Tibial nerve (tissue), 4 donors: ENCODE measurements around the gene ZNF587B. TPM values are rescaled to one million over a fixed set of nuclear protein-coding genes. Genes with fewer than 3 reads are reported as not detected.
"Not testable (repeated sequence)": the region's sequence is repeated elsewhere in the genome, so short reads cannot be mapped to it uniquely, and the experiment has no call there.

Source experiments
- DNase-seq, 2 donors: peaks; one replicate each; pipeline ENCODE4 v3.0.0-alpha.2; 2019; ENCODE audit warnings: low spot score in 2 of 2
- H3K27ac ChIP-seq, 4 donors: fragments of 200-600 bp; sonication (generic) in 3 of 4; one replicate each; pipeline ENCODE4 v1.5.1; 2017 to 2019; ENCODE audit warnings: mild to moderate bottlenecking in 1 of 4
- H3K27me3 ChIP-seq, 2 donors: fragments of 200-600 bp; sonication (generic) in 1 of 2; one replicate each; pipeline versions ENCODE4 v1.5.1 to v1.6.0; 2017 to 2019
- H3K36me3 ChIP-seq, 3 donors: fragments of 200-600 bp; sonication (generic); one replicate each; pipeline ENCODE4 v1.5.1; 2018 to 2019
- H3K4me1 ChIP-seq, 4 donors: fragments of 200-600 bp; sonication (generic) in 3 of 4; one replicate each; pipeline ENCODE4 v1.5.1; 2017 to 2019
- H3K4me3 ChIP-seq, 4 donors: fragments of 200-600 bp; sonication (generic) in 3 of 4; one replicate each; pipeline ENCODE4 v1.5.1; 2017 to 2019; ENCODE audit warnings: mild to moderate bottlenecking in 1 of 4, moderate library complexity in 1 of 4
- H3K9me3 ChIP-seq, 4 donors: fragments of 200-600 bp; sonication (generic) in 3 of 4; one replicate each; pipeline ENCODE4 v1.5.1; 2017 to 2019
- EP300 ChIP-seq, 2 donors: sonication (generic); formaldehyde crosslinking; IDR thresholded peaks; one replicate each; pipeline ENCODE4 v1.6.1; 2017; ENCODE audit warnings: antibody characterized with exemption in 2 of 2, mild to moderate bottlenecking in 1 of 2
- POLR2A ChIP-seq, 2 donors: fragments of 450-650 bp; IDR thresholded peaks; one replicate each; pipeline ENCODE4 v1.6.1; 2017; ENCODE audit warnings: antibody characterized with exemption in 2 of 2, mild to moderate bottlenecking in 2 of 2, moderate library complexity in 2 of 2
- WGBS, 2 donors: methylation state at CpG; one replicate each; pipeline ENCODE4 v1.1.5; 2018; 5-methylcytosine and 5-hydroxymethylcytosine counted together
- total RNA-seq, 4 donors: library from RNA; depleted of rRNA; stranded (reverse); fragments of >200 nt; gene quantifications; one replicate each; pipeline ENCODE4 v1.1.0, GENCODE V29; 2016
- TF ChIP-seq, protein P1 (sequence below), 5 experiments: fragments of 200-600 bp in 3 of 5; fragments of 450-650 bp in 2 of 5; sonication (generic) in 3 of 5; IDR thresholded peaks; one replicate each; pipeline ENCODE4 v1.5.1; 2016 to 2019; ENCODE audit warnings: antibody characterized with exemption in 5 of 5, mild to moderate bottlenecking in 3 of 5, moderate library complexity in 2 of 5

Gene ZNF587B
- total RNA-seq, 4 donors from 2014 or later, result 8.5 to 14.9 (median 10.1) TPM

DNA sequence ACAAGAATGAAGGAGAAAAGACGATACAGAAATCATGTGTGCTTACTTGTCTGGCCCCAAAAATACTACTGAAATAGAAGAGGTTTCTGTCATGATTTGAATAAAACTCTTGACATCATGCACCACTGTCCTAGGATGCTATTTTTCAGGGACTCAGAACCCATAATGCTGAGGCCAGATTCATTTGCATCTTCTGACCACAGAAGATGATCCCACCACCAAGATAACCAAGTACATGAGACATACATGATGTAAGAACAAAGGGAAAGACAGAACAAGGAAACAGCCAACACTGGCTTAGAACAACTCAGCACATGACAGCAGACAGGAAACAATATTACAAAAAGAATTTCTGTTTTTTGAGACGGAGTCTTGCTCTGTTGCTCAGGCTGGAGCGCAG, 17.9 kb upstream of the ZNF587B start:
- Histone ChIP-seq H3K4me3 (no peak overlapping the region), H3K36me3 (peaks cover 0 to 57% (median 4%) of the 10 kb centered on the region in 3 donors), H3K4me1 (peaks cover 0 to 26% (median 5%) of the 10 kb centered on the region in 4 donors), H3K27me3 (no peaks in the 10 kb centered on the region), H3K9me3 (peaks cover 0 to 23% (median 0%) of the 10 kb centered on the region in 4 donors), H3K27ac (no peak overlapping the region)
- 76 to 82% methylated on average over 3 of the region's 3 CpGs for WGBS, 2 donors
- no peak for TF ChIP-seq POLR2A (IDR thresholded peaks at IDR 0.05)
- no peak for TF ChIP-seq EP300 (IDR thresholded peaks at IDR 0.05)
- TF ChIP-seq, protein P1, sequence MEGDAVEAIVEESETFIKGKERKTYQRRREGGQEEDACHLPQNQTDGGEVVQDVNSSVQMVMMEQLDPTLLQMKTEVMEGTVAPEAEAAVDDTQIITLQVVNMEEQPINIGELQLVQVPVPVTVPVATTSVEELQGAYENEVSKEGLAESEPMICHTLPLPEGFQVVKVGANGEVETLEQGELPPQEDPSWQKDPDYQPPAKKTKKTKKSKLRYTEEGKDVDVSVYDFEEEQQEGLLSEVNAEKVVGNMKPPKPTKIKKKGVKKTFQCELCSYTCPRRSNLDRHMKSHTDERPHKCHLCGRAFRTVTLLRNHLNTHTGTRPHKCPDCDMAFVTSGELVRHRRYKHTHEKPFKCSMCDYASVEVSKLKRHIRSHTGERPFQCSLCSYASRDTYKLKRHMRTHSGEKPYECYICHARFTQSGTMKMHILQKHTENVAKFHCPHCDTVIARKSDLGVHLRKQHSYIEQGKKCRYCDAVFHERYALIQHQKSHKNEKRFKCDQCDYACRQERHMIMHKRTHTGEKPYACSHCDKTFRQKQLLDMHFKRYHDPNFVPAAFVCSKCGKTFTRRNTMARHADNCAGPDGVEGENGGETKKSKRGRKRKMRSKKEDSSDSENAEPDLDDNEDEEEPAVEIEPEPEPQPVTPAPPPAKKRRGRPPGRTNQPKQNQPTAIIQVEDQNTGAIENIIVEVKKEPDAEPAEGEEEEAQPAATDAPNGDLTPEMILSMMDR (IDR thresholded peaks at IDR 0.05), result no peak
- DNase-seq, result no peak

DNA sequence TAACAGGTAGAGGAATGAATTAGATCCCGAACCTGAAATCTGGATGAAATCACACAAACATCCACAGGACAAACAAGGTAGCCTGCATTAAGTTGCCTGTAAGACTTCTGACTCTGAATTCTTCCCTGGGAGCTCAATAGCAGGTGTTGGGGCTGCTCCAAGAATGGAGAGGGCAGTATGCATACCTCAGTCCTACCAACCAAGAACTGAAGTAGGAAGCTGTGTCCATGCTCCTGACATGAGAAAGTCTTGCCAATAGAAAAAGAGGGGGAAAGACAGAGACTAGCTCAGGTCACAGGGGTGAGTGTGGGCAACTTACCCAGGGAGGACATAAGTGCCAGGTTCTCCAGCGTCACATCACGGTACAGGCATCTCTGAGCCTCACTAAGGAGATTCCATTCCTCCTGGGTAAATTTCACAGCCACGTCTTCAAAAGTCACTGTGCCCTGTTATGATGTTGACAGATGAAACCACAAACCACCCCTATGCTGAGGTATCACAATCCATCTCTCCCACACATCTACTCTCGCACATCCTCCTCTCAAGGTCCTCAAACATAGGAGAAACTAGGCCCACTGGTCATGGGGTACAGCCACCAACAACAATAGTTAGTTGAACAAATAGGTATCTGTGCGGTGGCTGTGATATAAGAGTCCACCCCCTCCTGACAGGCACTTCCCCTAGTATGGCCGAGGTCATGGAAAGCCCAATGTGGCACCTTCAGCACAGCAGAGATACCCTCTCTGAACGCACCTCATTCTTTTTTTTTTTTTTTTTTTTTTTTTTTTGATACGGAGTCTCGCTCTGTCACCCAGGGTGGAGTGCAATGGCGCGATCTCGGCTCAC, 16.9 kb upstream of the ZNF587B start:
- DNase-seq, H3K27ac ChIP-seq, H3K27me3 ChIP-seq, H3K4me3 ChIP-seq: not testable (repeated sequence)
- Histone ChIP-seq H3K36me3 (peaks cover 0 to 47% (median 0%) of the 10 kb centered on the region in 3 donors), H3K4me1 (peaks cover 0 to 26% (median 5%) of the 10 kb centered on the region in 4 donors), H3K9me3 (peaks cover 0 to 17% (median 0%) of the 10 kb centered on the region in 4 donors)
- 88 to 93% methylated on average over 13 of the region's 13 CpGs for WGBS, 2 donors

DNA sequence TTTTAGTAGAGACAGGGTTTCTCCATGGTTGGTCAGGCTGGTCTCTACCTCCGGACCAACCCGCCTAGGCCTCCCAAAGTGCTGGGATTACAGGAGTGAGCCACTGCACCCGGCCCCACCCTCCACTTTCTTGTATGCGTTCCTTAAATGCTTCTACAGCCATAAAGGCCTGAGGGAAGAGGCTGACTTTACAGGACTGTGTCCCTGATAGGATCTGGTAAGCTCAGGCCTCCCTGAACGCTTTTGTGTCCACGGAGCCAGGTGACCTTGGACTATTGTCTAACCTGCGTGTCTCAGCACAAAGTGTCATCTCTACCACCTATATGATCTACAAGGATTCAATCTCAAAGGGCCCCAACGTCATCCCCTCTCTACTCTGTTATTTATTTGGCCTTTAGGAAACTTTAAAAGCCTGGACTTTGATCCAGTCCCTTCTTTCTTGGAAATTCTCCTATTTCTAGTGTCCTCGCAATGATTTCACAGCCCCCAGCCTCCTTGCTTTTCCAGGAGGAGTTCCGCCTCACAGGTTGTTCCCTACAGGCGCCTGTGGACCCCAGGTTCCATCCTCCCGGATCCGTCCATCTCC, 16.1 kb upstream of the ZNF587B start:
- H3K9me3 ChIP-seq, result peaks cover 0 to 12% (median 0%) of the 10 kb centered on the region in 4 donors
- H3K27ac ChIP-seq, result peak overlapping the region in 3 of 4 donors; percentile 79 to 82 (median 80)
- peaks cover 0 to 41% (median 0%) of the 10 kb centered on the region in 3 donors for H3K36me3 ChIP-seq
- WGBS, 2 donors, result 13 to 22% methylated on average over 13 of the region's 13 CpGs
- no peaks in the 10 kb centered on the region for H3K27me3 ChIP-seq
- H3K4me1 ChIP-seq, result peaks cover 0 to 31% (median 5%) of the 10 kb centered on the region in 4 donors
- H3K4me3 ChIP-seq, result peak overlapping the region; percentile 62 to 84 (median 72)
- no peak for TF ChIP-seq EP300 (IDR thresholded peaks at IDR 0.05)
- TF ChIP-seq, protein P1 (IDR thresholded peaks at IDR 0.05), result no peak
- no peak for TF ChIP-seq POLR2A (IDR thresholded peaks at IDR 0.05)
- DNase-seq, result no peak

DNA sequence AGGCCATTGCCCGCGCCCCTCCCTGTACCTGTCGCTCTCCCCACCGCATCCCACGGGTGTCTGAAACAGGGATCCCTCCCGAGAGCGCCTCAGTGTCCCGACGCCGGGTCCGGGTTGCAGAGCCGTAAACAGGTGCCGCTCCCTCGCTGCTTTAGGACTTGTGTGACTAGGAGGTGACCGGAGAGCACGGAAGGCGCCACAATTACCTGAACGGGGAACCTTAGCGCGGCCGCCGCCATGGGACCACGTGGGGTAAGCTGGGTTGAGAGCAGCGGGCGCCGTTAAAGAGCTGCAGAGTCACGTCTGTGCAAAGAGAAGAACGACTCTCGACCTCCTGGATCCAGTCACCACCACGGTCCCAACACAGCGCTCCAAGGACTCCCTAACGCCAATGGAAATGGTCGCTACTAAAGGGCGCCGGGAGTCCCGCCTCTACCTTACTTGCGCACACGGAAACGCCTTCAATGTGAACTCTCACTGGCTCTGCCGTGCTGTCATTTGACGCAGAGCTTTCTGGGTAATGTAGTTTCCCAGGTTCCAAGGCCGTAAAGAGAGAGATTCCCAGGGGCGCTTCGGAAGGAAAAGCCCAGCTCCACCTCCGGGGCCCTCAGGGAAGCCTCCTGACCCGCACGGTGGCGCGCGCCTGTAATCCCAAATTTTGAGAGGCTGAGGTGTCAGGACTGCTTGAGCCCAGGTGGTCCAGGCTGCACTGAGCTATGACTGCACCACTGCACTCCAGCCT, 15.4 kb upstream of the ZNF587B start, which contains the start of gene ZNF552:
ZNF552 (minus strand) TSS at position 409 of the 742 bp plus-strand sequence; CDS start at position 239, 170 bp downstream.
- Histone ChIP-seq H3K9me3 (peaks cover 0 to 6% (median 0%) of the 10 kb centered on the region in 4 donors), H3K36me3 (peaks cover 0 to 34% (median 0%) of the 10 kb centered on the region in 3 donors), H3K27ac (peak within 1 kb of the TSS; percentile 52 to 82 (median 80)), H3K4me3 (peak within 1 kb of the TSS; percentile 62 to 84 (median 72)), H3K4me1 (peaks cover 0 to 31% (median 5%) of the 10 kb centered on the region in 4 donors), H3K27me3 (no peaks in the 10 kb centered on the region)
- DNase-seq, result peak; percentile 43 to 69
- 0 to 1% methylated on average over 20 to 36 of the region's 50 CpGs for WGBS, 2 donors
- TF ChIP-seq EP300 (IDR thresholded peaks at IDR 0.05) (peak; percentile 39 to 78), POLR2A (IDR thresholded peaks at IDR 0.05) (peak; percentile 41 to 66)
- TF ChIP-seq, protein P1 (IDR thresholded peaks at IDR 0.05), result no peak
